SK-N-SH treated with all-trans-retinoic acid at 6 μM for 48 hours (cell line): ENCODE results near the gene HLA-F.

ENCODE experiments used
- ATAC-seq: fragments of 200-7000 bp; cut with Tn5 transposase; 3 replicates; pipeline ENCODE4 v1.9.1; 2020; ENCODE audit warnings: mild to moderate bottlenecking, moderate library complexity
- ARNTL ChIP-seq: fragments of 450-650 bp; formaldehyde crosslinking; IDR thresholded peaks from 2 replicates; pipeline ENCODE4 v1.5.0; 2020; ENCODE audit warnings: low read depth, mild to moderate bottlenecking, moderate library complexity, borderline replicate concordance
- BACH2 ChIP-seq: fragments of 250-450 bp; sonication (Bioruptor Pico); IDR thresholded peaks from 2 replicates; pipeline ENCODE4 v1.9.0; 2021; ENCODE audit warnings: mild to moderate bottlenecking, borderline replicate concordance
- CREB5 ChIP-seq: fragments of 250-450 bp; sonication (Bioruptor Pico); IDR thresholded peaks from 2 replicates; pipeline ENCODE4 v1.5.1; 2020; ENCODE audit warnings: low read depth, mild to moderate bottlenecking, moderate library complexity
- CSDC2 ChIP-seq: fragments of 250-450 bp; sonication (Bioruptor Pico); IDR thresholded peaks from 2 replicates; pipeline ENCODE4 v1.5.0; 2020; ENCODE audit warnings: mild to moderate bottlenecking, moderate library complexity
- CSRNP3 ChIP-seq: fragments of 250-450 bp; sonication (Bioruptor Pico); IDR thresholded peaks from 2 replicates; pipeline ENCODE4 v1.5.1; 2021; ENCODE audit warnings: mild to moderate bottlenecking, moderate library complexity
- ISL1 ChIP-seq: fragments of 250-450 bp; sonication (Bioruptor Pico); IDR thresholded peaks from 2 replicates; pipeline ENCODE4 v2.1.2; 2022; ENCODE audit warnings: mild to moderate bottlenecking, moderate library complexity
- OSR1 ChIP-seq: fragments of 250-450 bp; sonication (Bioruptor Pico); IDR thresholded peaks from 2 replicates; pipeline ENCODE4 v1.8.0; 2022; ENCODE audit warnings: moderate library complexity, mild to moderate bottlenecking, inconsistent platforms
- POU6F1 ChIP-seq: fragments of 250-450 bp; sonication (Bioruptor Pico); IDR thresholded peaks from 2 replicates; pipeline ENCODE4 v1.8.0; 2021; ENCODE audit warnings: low read depth, mild to moderate bottlenecking, moderate library complexity, borderline replicate concordance
- PPARA ChIP-seq: fragments of 250-450 bp; sonication (Bioruptor Pico); IDR thresholded peaks from 2 replicates; pipeline ENCODE4 v1.5.0; 2020; ENCODE audit warnings: mild to moderate bottlenecking, borderline replicate concordance
- RARB ChIP-seq: fragments of 250-450 bp; sonication (Bioruptor Pico); IDR thresholded peaks from 2 replicates; pipeline ENCODE4 v1.8.0; 2021; ENCODE audit warnings: mild to moderate bottlenecking, moderate library complexity
- SNAI2 ChIP-seq: fragments of 250-450 bp; sonication (Bioruptor Pico); IDR thresholded peaks from 2 replicates; pipeline ENCODE4 v1.5.0; 2020; ENCODE audit warnings: mild to moderate bottlenecking, moderate library complexity
- TCF4 ChIP-seq: fragments of 250-450 bp; sonication (Bioruptor Pico); IDR thresholded peaks from 2 replicates; pipeline ENCODE4 v1.8.0; 2021; ENCODE audit warnings: mild to moderate bottlenecking, moderate library complexity, borderline replicate concordance
- TOX ChIP-seq: fragments of 250-450 bp; sonication (Bioruptor Pico); IDR thresholded peaks from 2 replicates; pipeline ENCODE4 v1.8.0; 2021; ENCODE audit warnings: mild to moderate bottlenecking, moderate library complexity, borderline replicate concordance
- TSHZ2 ChIP-seq: fragments of 250-450 bp; sonication (Bioruptor Pico); IDR thresholded peaks from 2 replicates; pipeline ENCODE4 v1.5.0; 2020; ENCODE audit warnings: mild to moderate bottlenecking, moderate library complexity
- ZNF565 ChIP-seq: fragments of 450-650 bp; formaldehyde crosslinking; conservative IDR thresholded peaks from 2 replicates; pipeline ENCODE4 v1.5.0; 2020; ENCODE audit warnings: low read depth, mild to moderate bottlenecking, moderate library complexity
- ZNF8 ChIP-seq: fragments of 450-650 bp; formaldehyde crosslinking; IDR thresholded peaks from 2 replicates; pipeline ENCODE4 v1.5.0; 2020; ENCODE audit warnings: mild to moderate bottlenecking, moderate library complexity
- TF ChIP-seq, protein P1 (sequence below): fragments of 250-450 bp; sonication (Bioruptor Pico); IDR thresholded peaks from 2 replicates; pipeline ENCODE4 v1.8.0; 2020; ENCODE audit warnings: mild to moderate bottlenecking, moderate library complexity, borderline replicate concordance

Gene HLA-F

GRCh38 chr6:29723666-29724588 is 693 bp downstream of the HLA-F start (continued):
- no peak for TF ChIP-seq TSHZ2 (CRISPR knock-in tag)
- no peak for TF ChIP-seq BACH2 (CRISPR knock-in tag)
- no peak for TF ChIP-seq SNAI2 (CRISPR knock-in tag)
- TF ChIP-seq ZNF8 (CRISPR knock-in tag), result no peak

DNA sequence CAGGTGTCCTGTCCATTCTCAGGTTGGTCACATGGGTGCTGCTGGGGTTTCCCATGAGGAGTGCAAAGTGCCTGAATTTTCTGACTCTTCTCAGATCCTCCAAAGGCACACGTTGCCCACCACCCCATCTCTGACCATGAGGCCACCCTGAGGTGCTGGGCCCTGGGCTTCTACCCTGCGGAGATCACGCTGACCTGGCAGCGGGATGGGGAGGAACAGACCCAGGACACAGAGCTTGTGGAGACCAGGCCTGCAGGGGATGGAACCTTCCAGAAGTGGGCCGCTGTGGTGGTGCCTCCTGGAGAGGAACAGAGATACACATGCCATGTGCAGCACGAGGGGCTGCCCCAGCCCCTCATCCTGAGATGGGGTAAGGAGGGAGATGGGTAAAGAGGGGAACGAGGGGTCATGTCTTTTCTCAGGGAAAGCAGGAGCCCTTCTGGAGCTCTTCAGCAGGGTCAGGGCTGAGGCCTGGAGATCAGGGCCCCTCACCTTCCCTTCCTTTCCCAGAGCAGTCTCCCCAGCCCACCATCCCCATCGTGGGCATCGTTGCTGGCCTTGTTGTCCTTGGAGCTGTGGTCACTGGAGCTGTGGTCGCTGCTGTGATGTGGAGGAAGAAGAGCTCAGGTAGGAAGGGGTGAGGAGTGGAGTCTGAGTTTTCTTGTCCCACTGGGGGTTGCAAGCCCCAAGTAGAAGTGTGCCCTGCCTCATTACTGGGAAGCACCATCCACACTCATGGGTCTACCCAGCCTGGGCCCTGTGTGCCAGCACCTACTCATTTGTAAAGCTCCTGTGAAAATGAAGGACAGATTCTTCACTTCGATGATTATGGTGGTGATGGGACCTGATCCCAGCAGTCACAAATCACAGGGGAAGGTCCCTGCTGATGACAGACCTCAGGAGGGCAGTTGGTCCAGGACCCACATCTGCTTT is 2.0 kb downstream of the HLA-F start:
- ATAC-seq, result no peak
- TF ChIP-seq RARB (CRISPR knock-in tag), result no peak
- no peak for TF ChIP-seq TOX
- no peak for TF ChIP-seq ISL1 (CRISPR knock-in tag)
- no peak for TF ChIP-seq SNAI2 (CRISPR knock-in tag)
- TF ChIP-seq PPARA, result no peak
- no peak for TF ChIP-seq POU6F1
- no peak for TF ChIP-seq CSDC2
- TF ChIP-seq OSR1 (CRISPR knock-in tag), result no peak
- TF ChIP-seq, protein P1, sequence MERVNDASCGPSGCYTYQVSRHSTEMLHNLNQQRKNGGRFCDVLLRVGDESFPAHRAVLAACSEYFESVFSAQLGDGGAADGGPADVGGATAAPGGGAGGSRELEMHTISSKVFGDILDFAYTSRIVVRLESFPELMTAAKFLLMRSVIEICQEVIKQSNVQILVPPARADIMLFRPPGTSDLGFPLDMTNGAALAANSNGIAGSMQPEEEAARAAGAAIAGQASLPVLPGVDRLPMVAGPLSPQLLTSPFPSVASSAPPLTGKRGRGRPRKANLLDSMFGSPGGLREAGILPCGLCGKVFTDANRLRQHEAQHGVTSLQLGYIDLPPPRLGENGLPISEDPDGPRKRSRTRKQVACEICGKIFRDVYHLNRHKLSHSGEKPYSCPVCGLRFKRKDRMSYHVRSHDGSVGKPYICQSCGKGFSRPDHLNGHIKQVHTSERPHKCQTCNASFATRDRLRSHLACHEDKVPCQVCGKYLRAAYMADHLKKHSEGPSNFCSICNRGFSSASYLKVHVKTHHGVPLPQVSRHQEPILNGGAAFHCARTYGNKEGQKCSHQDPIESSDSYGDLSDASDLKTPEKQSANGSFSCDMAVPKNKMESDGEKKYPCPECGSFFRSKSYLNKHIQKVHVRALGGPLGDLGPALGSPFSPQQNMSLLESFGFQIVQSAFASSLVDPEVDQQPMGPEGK (CRISPR knock-in tag), result no peak
- TF ChIP-seq, all 23 proteins: peak for 0

DNA sequence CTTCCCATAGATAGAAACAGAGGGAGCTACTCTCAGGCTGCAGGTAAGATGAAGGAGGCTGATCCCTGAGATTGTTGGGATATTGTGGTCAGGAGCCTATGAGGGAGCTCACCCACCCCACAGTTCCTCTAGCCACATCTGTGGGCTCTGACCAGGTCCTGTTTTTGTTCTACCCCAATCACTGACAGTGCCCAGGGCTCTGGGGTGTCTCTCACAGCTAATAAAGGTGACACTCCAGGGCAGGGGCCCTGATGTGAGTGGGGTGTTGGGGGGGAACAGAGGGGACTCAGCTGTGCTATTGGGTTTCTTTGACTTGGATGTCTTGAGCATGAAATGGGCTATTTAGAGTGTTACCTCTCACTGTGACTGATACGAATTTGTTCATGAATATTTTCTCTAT is 2.8 kb downstream of the HLA-F start:
- no peak for ATAC-seq
- no peak for TF ChIP-seq PPARA
- TF ChIP-seq TCF4 (CRISPR knock-in tag), result no peak
- no peak for TF ChIP-seq POU6F1
- TF ChIP-seq CSRNP3, result no peak
- TF ChIP-seq ZNF565 (CRISPR knock-in tag), result no peak
- no peak for TF ChIP-seq CREB5 (CRISPR knock-in tag)
- TF ChIP-seq ARNTL (CRISPR knock-in tag), result no peak
- TF ChIP-seq CSDC2, result no peak
- TF ChIP-seq SNAI2 (CRISPR knock-in tag), result no peak
- no peak for TF ChIP-seq ISL1 (CRISPR knock-in tag)
